Vagina (tissue), 2 donors: ENCODE results near the gene SLC4A1AP.

Experiments used
- POLR2A ChIP-seq, 2 donors: fragments of 450-650 bp; IDR thresholded peaks; one replicate each; pipeline ENCODE4 v1.6.1; 2017; ENCODE audit warnings: antibody characterized with exemption in 2 of 2, mild to moderate bottlenecking in 2 of 2, moderate library complexity in 2 of 2
- TF ChIP-seq, protein P1 (sequence below), 3 experiments: fragments of 450-650 bp in 2 of 3; fragments of 200-600 bp in 1 of 3; sonication (generic) in 1 of 3; IDR thresholded peaks; one replicate each; pipeline ENCODE4 v1.5.1; 2017 to 2019; ENCODE audit warnings: antibody characterized with exemption in 3 of 3, mild to moderate bottlenecking in 2 of 3, moderate library complexity in 2 of 3

DNA sequence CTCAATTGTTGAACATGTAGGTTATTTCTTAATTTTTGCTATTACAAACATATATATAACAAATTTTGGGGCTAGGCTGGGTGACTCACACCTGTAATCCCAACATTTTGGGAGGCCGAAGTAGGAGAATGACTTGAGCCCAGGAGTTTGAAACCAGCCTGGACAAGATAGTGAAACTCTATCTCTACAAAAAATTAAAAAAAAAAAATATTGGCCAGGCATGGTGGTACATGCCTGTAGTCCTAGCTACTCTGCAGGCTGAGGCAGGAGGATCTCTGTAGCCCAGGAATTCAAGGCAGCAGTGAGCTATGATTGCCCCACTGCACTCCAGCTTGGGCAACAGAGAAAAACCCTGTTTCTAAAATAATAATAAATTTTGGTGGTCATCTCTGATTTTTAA, 23.5 kb downstream of the SLC4A1AP start:
- TF ChIP-seq, protein P1, sequence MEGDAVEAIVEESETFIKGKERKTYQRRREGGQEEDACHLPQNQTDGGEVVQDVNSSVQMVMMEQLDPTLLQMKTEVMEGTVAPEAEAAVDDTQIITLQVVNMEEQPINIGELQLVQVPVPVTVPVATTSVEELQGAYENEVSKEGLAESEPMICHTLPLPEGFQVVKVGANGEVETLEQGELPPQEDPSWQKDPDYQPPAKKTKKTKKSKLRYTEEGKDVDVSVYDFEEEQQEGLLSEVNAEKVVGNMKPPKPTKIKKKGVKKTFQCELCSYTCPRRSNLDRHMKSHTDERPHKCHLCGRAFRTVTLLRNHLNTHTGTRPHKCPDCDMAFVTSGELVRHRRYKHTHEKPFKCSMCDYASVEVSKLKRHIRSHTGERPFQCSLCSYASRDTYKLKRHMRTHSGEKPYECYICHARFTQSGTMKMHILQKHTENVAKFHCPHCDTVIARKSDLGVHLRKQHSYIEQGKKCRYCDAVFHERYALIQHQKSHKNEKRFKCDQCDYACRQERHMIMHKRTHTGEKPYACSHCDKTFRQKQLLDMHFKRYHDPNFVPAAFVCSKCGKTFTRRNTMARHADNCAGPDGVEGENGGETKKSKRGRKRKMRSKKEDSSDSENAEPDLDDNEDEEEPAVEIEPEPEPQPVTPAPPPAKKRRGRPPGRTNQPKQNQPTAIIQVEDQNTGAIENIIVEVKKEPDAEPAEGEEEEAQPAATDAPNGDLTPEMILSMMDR (IDR thresholded peaks at IDR 0.05): no peak
- no peak for TF ChIP-seq POLR2A (IDR thresholded peaks at IDR 0.05)
